Measurements from ENCODE around the gene GTF2F1. TPM values are rescaled to one million over a fixed set of nuclear protein-coding genes. Genes with fewer than 3 reads are reported as not detected.

The GTF2F1 gene
- total RNA-seq: 65.9 and 70.3 TPM in 2 replicates
- long read RNA-seq, transcript GTF2F1-201 (13 exons, 2,731 nt): major isoform, 28 of 38 reads
- long read RNA-seq, partial matches to known transcripts: 6 of 38 reads
- long read RNA-seq, other reads (novel, unspliced or antisense): 4 of 38 reads

GRCh38 chr19:6393074-6393982 lies at the start of gene GTF2F1:
Gene GTF2F1 (minus strand): TSS chr19:6393164. CDS start chr19:6392995, 169 bp downstream.
- Mint-ChIP-seq H3K27me3 (ENCODE audit: low read depth) (no peaks in the 10 kb centered on the region), H3K4me1 (peaks cover 30% of the 10 kb centered on the region)

GRCh38 chr19:6442087-6442688 lies 49.2 kb upstream of the GTF2F1 start:
- H3K9me3 Mint-ChIP-seq: no peaks in the 10 kb centered on the region
- H3K4me3 Mint-ChIP-seq: no peak overlapping the region
- TF ChIP-seq CTCF (conservative IDR thresholded peaks at IDR 0.05): no peak
- no peak overlapping the region for H3K27ac Mint-ChIP-seq (ENCODE audit: unreplicated experiment)
- H3K36me3 Mint-ChIP-seq (ENCODE audit: low read depth): peaks cover 18% of the 10 kb centered on the region
- H3K27me3 Mint-ChIP-seq (ENCODE audit: low read depth): no peaks in the 10 kb centered on the region
- DNase-seq (ENCODE audit: low read depth, low spot score): no peak
- no peaks in the 10 kb centered on the region for H3K4me1 Mint-ChIP-seq

More at GRCh38 chr19:6393074-6393982, at the start of gene GTF2F1:
- Mint-ChIP-seq H3K4me3 (peak within 1 kb of the TSS; percentile 97), H3K9me3 (no peaks in the 10 kb centered on the region), H3K27ac (ENCODE audit: unreplicated experiment) (peak within 1 kb of the TSS; percentile 98), H3K36me3 (ENCODE audit: low read depth) (peaks cover 4% of the 10 kb centered on the region)
- DNase-seq (ENCODE audit: low read depth, low spot score): peak; percentile 93
- no peak for TF ChIP-seq CTCF (conservative IDR thresholded peaks at IDR 0.05)

GRCh38 chr19:6440905-6441304 lies 47.9 kb upstream of the GTF2F1 start:
- Mint-ChIP-seq H3K36me3 (ENCODE audit: low read depth) (peaks cover 10% of the 10 kb centered on the region), H3K4me3 (no peak overlapping the region), H3K27ac (ENCODE audit: unreplicated experiment) (no peak overlapping the region), H3K4me1 (no peaks in the 10 kb centered on the region), H3K9me3 (no peaks in the 10 kb centered on the region), H3K27me3 (ENCODE audit: low read depth) (no peaks in the 10 kb centered on the region)
- TF ChIP-seq CTCF (conservative IDR thresholded peaks at IDR 0.05): no peak
- no peak for DNase-seq (ENCODE audit: low read depth, low spot score)

DNA sequence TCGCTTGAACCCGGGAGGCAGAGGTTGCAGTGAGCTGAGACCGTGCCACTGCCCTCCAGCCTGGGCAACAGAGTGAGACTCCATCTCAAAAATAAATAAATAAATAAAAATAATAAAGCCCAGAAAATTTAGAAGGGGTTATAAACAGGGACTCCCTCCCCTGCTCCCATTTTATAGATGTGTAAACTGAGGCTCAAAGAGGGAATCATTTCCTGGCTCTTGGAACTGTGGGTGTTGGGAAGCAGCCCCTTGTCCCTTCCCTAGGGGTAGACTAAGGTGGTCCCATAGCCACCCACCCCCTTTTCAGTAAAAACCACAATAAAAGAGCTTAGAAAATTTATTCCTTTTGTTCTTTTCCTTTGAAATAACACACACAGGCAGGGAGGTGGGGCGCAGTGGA lies 46.8 kb upstream of the GTF2F1 start:
- no peak for DNase-seq (ENCODE audit: low read depth, low spot score)
- H3K4me3 Mint-ChIP-seq: no peak overlapping the region
- no peaks in the 10 kb centered on the region for H3K9me3 Mint-ChIP-seq
- peaks cover 5% of the 10 kb centered on the region for H3K36me3 Mint-ChIP-seq (ENCODE audit: low read depth)
- TF ChIP-seq CTCF (conservative IDR thresholded peaks at IDR 0.05): no peak
- no peak overlapping the region for H3K27ac Mint-ChIP-seq (ENCODE audit: unreplicated experiment)
- H3K4me1 Mint-ChIP-seq: no peaks in the 10 kb centered on the region
- H3K27me3 Mint-ChIP-seq (ENCODE audit: low read depth): no peaks in the 10 kb centered on the region

- Mint-ChIP-seq H3K9me3 (no peaks in the 10 kb centered on the region), H3K27ac (ENCODE audit: unreplicated experiment) (no peak within 1 kb of the TSS), H3K36me3 (ENCODE audit: low read depth) (no peaks in the 10 kb centered on the region), H3K27me3 (ENCODE audit: low read depth) (peaks cover 19% of the 10 kb centered on the region), H3K4me3 (no peak within 1 kb of the TSS), H3K4me1 (no peaks in the 10 kb centered on the region)
- TF ChIP-seq CTCF (conservative IDR thresholded peaks at IDR 0.05): no peak
- DNase-seq (ENCODE audit: low read depth, low spot score): no peak
Observed at GRCh38 chr19:6433663-6434062, 40.7 kb upstream of the GTF2F1 start, which contains the start of gene SLC25A41. Gene SLC25A41 (minus strand): TSS chr19:6433763. CDS start chr19:6433693, 70 bp downstream.
